ENCODE data around the gene KRTAP12-2.

- TF ChIP-seq CTCF (IDR thresholded peaks at IDR 0.05; ENCODE audit: insufficient read depth, low read length, poor library complexity, severe bottlenecking), result no peak
- no peak for TF ChIP-seq EZH2phosphoT487 (conservative IDR thresholded peaks at IDR 0.05; ENCODE audit: low read length)
These were observed 9.9 kb downstream of the KRTAP12-2 start for GRCh38 chr21:44656868-44657267.

All from SU-DHL-6 (cell line).